Measurements from ENCODE around the gene PPP1R13B. TPM values are rescaled to one million over a fixed set of nuclear protein-coding genes. Genes with fewer than 3 reads are reported as not detected.
A peak's percentile ranks its signal among the peaks of the same experiment; 100 is the strongest.

The PPP1R13B gene
- polyA plus RNA-seq (2011; rRNA removed) (2.2 TPM in 2 replicates), polyA plus RNA-seq (2017; fragmentation: RNase III; extraction: RNeasy Plus Mini Kit Qiagen cat#74134 plus additional on column Dnase treatment) (2.7 to 3.6 TPM (median 2.8 TPM) in 3 replicates), polyA minus RNA-seq (2011; rRNA and poly(A)+ RNA removed) (4.8 and 8.6 TPM in 2 replicates)
- polyA plus RNA-seq (2012; cell fraction: cytosol; rRNA removed): 3.8 and 4.0 TPM in 2 replicates
- 19.7 and 20.3 TPM in 2 replicates for polyA plus RNA-seq (2012; cell fraction: nucleus; rRNA removed)

- 0% methylated on average over 15 of the region's 104 CpGs for WGBS (ENCODE audit: missing lambda C conversion rate)
- H3K4me2 ChIP-seq: peak within 1 kb of the TSS; percentile 99
- peak within 1 kb of the TSS; percentile 98 for H3K4me3 ChIP-seq
- H3K4me1 ChIP-seq: peaks cover 10% of the 10 kb centered on the region; the same call in 2 of the 3 replicates
- ChIA-PET CTCF (interaction anchor here (0.6 to 1.2 kb wide), 3 partner anchors 23 to 255 kb away, joined by 3 to 4 read pairs (median 3); no protein-coding TSS in a partner anchor), POLR2A (interaction anchor here (0.5 to 1.1 kb wide), 2 partner anchors 33 to 75 kb away, joined by 3 to 4 read pairs; no protein-coding TSS in a partner anchor)
- DNase-seq (ENCODE audit: low read depth in 1 of 2, low spot score in 1 of 2) (peak; percentile 86 to 89), ATAC-seq (peak; percentile 95), FAIRE-seq (no peak)
- peak within 1 kb of the TSS; percentile 97 for H3K27ac ChIP-seq
- H3K9me3 ChIP-seq: no peaks in the 10 kb centered on the region
- no peak for TF ChIP-seq TFCP2L1 (CRISPR knock-in tag; IDR thresholded peaks at IDR 0.05)
- TF ChIP-seq NPAS2 (CRISPR knock-in tag; IDR thresholded peaks at IDR 0.05; ENCODE audit: borderline replicate concordance): no peak
- no peak for TF ChIP-seq ZNF302 (CRISPR knock-in tag; IDR thresholded peaks at IDR 0.05)
- peak; percentile 20 for TF ChIP-seq CHD2 (IDR thresholded peaks at IDR 0.05; ENCODE audit: low read length, partially characterized antibody)
- TF ChIP-seq KDM5A (IDR thresholded peaks at IDR 0.05): no peak
- TF ChIP-seq SREBF2 (IDR thresholded peaks at IDR 0.05): no peak
- TF ChIP-seq E2F6 (IDR thresholded peaks at IDR 0.05; ENCODE audit: borderline replicate concordance, low read depth): peak; percentile 44; the same call in 1 of the 2 replicates
- no peak for TF ChIP-seq CBX8 (IDR thresholded peaks at IDR 0.05)
- TF ChIP-seq NFE2L2 (conservative IDR thresholded peaks at IDR 0.05; ENCODE audit: low read length): no peak
- TF ChIP-seq EHMT2 (IDR thresholded peaks at IDR 0.05; ENCODE audit: low read depth): no peak
- no peak for TF ChIP-seq HOXA7 (CRISPR knock-in tag; IDR thresholded peaks at IDR 0.05)
- TF ChIP-seq HMGXB4 (CRISPR knock-in tag; IDR thresholded peaks at IDR 0.05; ENCODE audit: borderline replicate concordance): no peak
- no peak for TF ChIP-seq CEBPB (IDR thresholded peaks at IDR 0.05)
- TF ChIP-seq JUN (IDR thresholded peaks at IDR 0.05): peak in 1 of 2 experiments; percentile 68; a peak in 2 of 5 replicates
- TF ChIP-seq ZC3H11A (IDR thresholded peaks at IDR 0.05): no peak
- TF ChIP-seq TP53 (CRISPR knock-in tag; IDR thresholded peaks at IDR 0.05): no peak
- no peak for TF ChIP-seq ATOH8 (CRISPR knock-in tag; IDR thresholded peaks at IDR 0.05; ENCODE audit: low read depth)
- TF ChIP-seq BCL3 (IDR thresholded peaks at IDR 0.05): peak; percentile 72; the same call in 2 of the 3 replicates
- TF ChIP-seq JUNB (IDR thresholded peaks at IDR 0.05): no peak
- no peak for TF ChIP-seq HES2 (IDR thresholded peaks at IDR 0.05)
- peak; percentile 50 for TF ChIP-seq POLR2A (IDR thresholded peaks at IDR 0.05; ENCODE audit: low read length)
- no peak for TF ChIP-seq ZSCAN20 (CRISPR knock-in tag; IDR thresholded peaks at IDR 0.05)
- peak; percentile 34; the same call in 1 of the 2 replicates for TF ChIP-seq MAX (IDR thresholded peaks at IDR 0.05)
- TF ChIP-seq FOSL2 (IDR thresholded peaks at IDR 0.05): no peak
- TF ChIP-seq FOSL2 (CRISPR knock-in tag; IDR thresholded peaks at IDR 0.05): no peak
- TF ChIP-seq KDM1A (IDR thresholded peaks at IDR 0.05; ENCODE audit: low read depth): no peak
- TF ChIP-seq PHF8 (IDR thresholded peaks at IDR 0.05; ENCODE audit: borderline replicate concordance, low read depth): peak; percentile 63; the same call in 1 of the 2 replicates
These were observed at the start of gene PPP1R13B for GRCh38 chr14:103847451-103848174. PPP1R13B (minus strand) TSS chr14:103847575; CDS start chr14:103847307, 268 bp downstream.

Measured in A549 (cell line).